Caco-2 (cell line): ENCODE results near the gene TRIM8. TPM values are rescaled to one million over a fixed set of nuclear protein-coding genes. Genes with fewer than 3 reads are reported as not detected.

Experiments
- BruUV-seq: library from RNA; stranded (reverse); fragments of 400-500 nt; replicated peaks from 2 replicates; lab custom pipeline; 2021; lab: Mats Ljungman, UMichigan
- CTCF ChIA-PET: fragments of 300-600 bp; sonication (Branson Sonifier 250); formaldehyde crosslinking; loops from one replicate; lab custom pipeline; 2022; ENCODE audit warnings: antibody characterized with exemption; lab: Charles Lee
- POLR2A ChIA-PET: fragments of 300-600 bp; sonication (Branson Sonifier 250); formaldehyde crosslinking; loops from one replicate; lab custom pipeline; 2022; ENCODE audit warnings: antibody characterized with exemption; lab: Charles Lee
- DNase-seq, 2 experiments: peaks; one replicate each; pipeline versions ENCODE4 v3.0.0 to v3.0.0-alpha.2; 2020 to 2022
- H3K27me3 ChIP-seq: replicated peaks from 2 replicates; pipeline ENCODE4 v1.6.0; 2011; ENCODE audit warnings: low read length; ENCODE audit not compliant: control insufficient read depth, insufficient read depth
- H3K36me3 ChIP-seq: 2 replicates; pipeline ENCODE4 v1.5.1; 2011; ENCODE audit warnings: low read length; ENCODE audit not compliant: control insufficient read depth, insufficient read depth
- H3K4me1 ChIP-seq: fragments of 250-450 bp; sonication (Bioruptor Pico); 2 replicates; pipeline ENCODE4 v1.5.1; 2020; ENCODE audit warnings: mild to moderate bottlenecking
- H3K4me3 ChIP-seq: 2 replicates; pipeline ENCODE4 v1.5.1; 2011; ENCODE audit warnings: low read depth, mild to moderate bottlenecking, control low read depth, low read length
- H3K9me3 ChIP-seq: fragments of 250-450 bp; sonication (Bioruptor Pico); 2 replicates; pipeline ENCODE4 v1.5.1; 2020; ENCODE audit warnings: mild to moderate bottlenecking, moderate library complexity
- H3K27ac Mint-ChIP-seq: one replicate; pipeline ENCODE4 v1.8.0; 2022; ENCODE audit warnings: mixed read lengths; ENCODE audit not compliant: unreplicated experiment
- H3K27me3 Mint-ChIP-seq: one replicate; pipeline ENCODE4 v1.8.0; 2022; ENCODE audit warnings: mixed read lengths; ENCODE audit not compliant: insufficient read depth, unreplicated experiment
- H3K36me3 Mint-ChIP-seq: one replicate; pipeline ENCODE4 v1.8.0; 2022; ENCODE audit warnings: mild to moderate bottlenecking, mixed read lengths; ENCODE audit not compliant: insufficient read depth, unreplicated experiment
- H3K4me1 Mint-ChIP-seq: one replicate; pipeline ENCODE4 v1.8.0; 2022; ENCODE audit warnings: low read depth, mixed read lengths; ENCODE audit not compliant: unreplicated experiment
- H3K4me3 Mint-ChIP-seq: one replicate; pipeline ENCODE4 v1.8.0; 2022; ENCODE audit warnings: mild to moderate bottlenecking, moderate library complexity, mixed read lengths; ENCODE audit not compliant: unreplicated experiment
- H3K9me3 Mint-ChIP-seq: one replicate; pipeline ENCODE4 v1.8.0; 2022; ENCODE audit warnings: mixed read lengths; ENCODE audit not compliant: unreplicated experiment
- intact Hi-C: fragments of 100-400 bp; cut with micrococcal nuclease; formaldehyde crosslinking; loops from one replicate; pipeline ENCODE4 v1.10.0; 2022; ENCODE audit not compliant: unreplicated experiment
- total RNA-seq: library from RNA; stranded (reverse); gene quantifications from 2 replicates; pipeline ENCODE4 v1.2.3, GENCODE V29; 2022
- TF ChIP-seq, protein P1 (sequence below), 2 experiments: fragments of 200-600 bp in 1 of 2; IDR thresholded peaks; 1 replicate in 1 of 2; 2 replicates in 1 of 2; pipeline versions ENCODE4 v1.5.1 to v1.8.0; 2011 to 2022; ENCODE audit warnings: antibody characterized with exemption in 1 of 2, control low read depth in 1 of 2, inconsistent platforms in 1 of 2, low read depth in 1 of 2, low read length in 1 of 2, mild to moderate bottlenecking in 1 of 2, moderate library complexity in 1 of 2; ENCODE audit not compliant: insufficient read depth in 1 of 2, severe bottlenecking in 1 of 2, unreplicated experiment in 1 of 2

TRIM8 gene
- total RNA-seq, 1 experiment from 2014 or later: 40.9 TPM

DNA sequence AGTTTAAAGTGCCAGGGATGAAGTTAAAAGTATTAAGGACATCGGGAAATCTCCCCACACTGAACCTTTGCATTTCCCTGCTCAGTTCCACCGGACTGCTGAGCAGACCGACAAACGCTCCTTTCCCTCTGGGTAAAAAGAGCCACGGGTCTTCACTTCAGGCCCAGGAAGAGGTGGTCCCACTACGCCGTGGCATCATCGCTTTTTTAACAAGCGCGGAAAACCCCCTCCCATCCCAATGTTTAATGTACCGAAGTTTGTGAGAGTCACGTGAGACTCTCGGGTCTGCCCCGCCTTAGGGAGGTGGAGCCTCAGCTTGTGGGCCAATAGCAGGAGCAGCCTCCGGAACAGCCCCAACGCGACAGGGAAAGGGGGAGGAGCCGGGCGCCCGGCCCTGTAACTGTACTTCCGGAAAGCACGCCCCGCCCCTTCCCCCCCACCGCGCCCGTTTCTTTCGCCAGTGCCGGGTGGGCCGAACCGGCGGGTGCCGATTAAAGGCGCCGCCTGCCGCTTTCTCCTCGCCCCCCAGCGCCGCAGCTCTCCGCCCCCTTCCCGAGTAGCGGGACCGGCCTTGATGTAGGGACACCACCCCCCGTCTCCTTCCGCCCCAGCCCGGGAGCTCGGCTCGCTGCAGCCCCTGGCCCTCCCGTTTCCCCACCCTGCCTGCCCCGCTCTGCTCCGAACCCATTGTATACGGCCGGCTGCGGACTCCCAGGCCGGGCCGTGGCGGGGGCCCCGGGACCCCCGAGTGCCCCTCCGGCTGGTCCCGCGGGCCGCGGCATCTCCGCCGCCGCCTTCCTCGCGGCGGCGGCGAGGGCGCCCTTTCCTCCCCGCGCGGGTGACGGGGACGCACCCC lies 2.2 kb upstream of the TRIM8 start:
- ChIA-PET CTCF (interaction anchor here (0.6 to 1.7 kb wide), 6 partner anchors 12 to 140 kb away, joined by 3 to 11 read pairs (median 4); partner anchors contain the start of gene ACTR1A), POLR2A (interaction anchor here (0.5 to 1.8 kb wide), 3 partner anchors 13 to 210 kb away, joined by 3 to 12 read pairs (median 5); partner anchors contain the start of genes ARL3, CUEDC2 and SFXN2)
- H3K27me3 ChIP-seq: no peaks in the 10 kb centered on the region
- Mint-ChIP-seq H3K27me3 (no peaks in the 10 kb centered on the region), H3K4me1 (peaks cover 18% of the 10 kb centered on the region), H3K27ac (peak overlapping the region; percentile 78), H3K4me3 (peak overlapping the region; percentile 92), H3K36me3 (peaks cover 23% of the 10 kb centered on the region), H3K9me3 (no peaks in the 10 kb centered on the region)
- intact Hi-C loops: loop anchor here (1.0 kb wide), 3 partner anchors 13 to 139 kb away; partner anchors contain the start of gene SUFU
- no peaks in the 10 kb centered on the region for H3K36me3 ChIP-seq
- H3K9me3 ChIP-seq: no peaks in the 10 kb centered on the region
- peaks cover 11% of the 10 kb centered on the region for H3K4me1 ChIP-seq
- DNase-seq: peak; percentile 97 to 98
- no TSS peak for BruUV-seq
- H3K4me3 ChIP-seq: peak overlapping the region; percentile 74
- TF ChIP-seq, protein P1, sequence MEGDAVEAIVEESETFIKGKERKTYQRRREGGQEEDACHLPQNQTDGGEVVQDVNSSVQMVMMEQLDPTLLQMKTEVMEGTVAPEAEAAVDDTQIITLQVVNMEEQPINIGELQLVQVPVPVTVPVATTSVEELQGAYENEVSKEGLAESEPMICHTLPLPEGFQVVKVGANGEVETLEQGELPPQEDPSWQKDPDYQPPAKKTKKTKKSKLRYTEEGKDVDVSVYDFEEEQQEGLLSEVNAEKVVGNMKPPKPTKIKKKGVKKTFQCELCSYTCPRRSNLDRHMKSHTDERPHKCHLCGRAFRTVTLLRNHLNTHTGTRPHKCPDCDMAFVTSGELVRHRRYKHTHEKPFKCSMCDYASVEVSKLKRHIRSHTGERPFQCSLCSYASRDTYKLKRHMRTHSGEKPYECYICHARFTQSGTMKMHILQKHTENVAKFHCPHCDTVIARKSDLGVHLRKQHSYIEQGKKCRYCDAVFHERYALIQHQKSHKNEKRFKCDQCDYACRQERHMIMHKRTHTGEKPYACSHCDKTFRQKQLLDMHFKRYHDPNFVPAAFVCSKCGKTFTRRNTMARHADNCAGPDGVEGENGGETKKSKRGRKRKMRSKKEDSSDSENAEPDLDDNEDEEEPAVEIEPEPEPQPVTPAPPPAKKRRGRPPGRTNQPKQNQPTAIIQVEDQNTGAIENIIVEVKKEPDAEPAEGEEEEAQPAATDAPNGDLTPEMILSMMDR (IDR thresholded peaks at IDR 0.05; ENCODE audit: insufficient read depth in 1 of 2, low read depth in 1 of 2, low read length in 1 of 2, severe bottlenecking in 1 of 2, unreplicated experiment in 1 of 2): no peak

DNA sequence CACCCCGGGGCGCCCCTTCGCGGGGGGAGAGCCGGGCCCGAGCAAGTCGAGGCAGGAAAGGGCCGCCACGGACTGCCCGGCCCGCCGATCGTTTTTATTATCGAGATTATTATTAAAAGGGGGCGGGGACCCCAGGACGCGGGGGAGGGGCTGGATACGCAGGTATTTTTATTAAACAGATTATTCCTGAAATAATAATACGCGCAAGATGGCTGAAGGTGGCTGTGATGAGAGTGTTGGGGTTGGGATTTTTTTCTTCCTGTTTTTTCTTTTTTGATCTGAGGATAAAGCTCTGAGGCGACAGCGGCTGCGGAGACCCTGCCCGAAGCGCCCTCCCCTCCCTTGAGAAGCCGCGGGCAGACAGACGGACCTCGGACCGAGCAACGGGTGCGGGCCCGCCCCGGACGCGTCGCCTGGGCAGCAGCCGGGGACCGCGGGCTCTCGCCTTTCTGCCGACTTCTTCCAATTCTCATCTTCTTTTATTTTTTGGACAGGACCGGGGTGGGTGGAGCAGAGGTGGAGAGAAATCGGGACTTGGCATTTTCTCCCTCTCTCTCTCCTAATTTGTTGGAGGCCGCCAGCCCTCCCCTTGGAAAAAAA lies 1.4 kb upstream of the TRIM8 start:
- Mint-ChIP-seq H3K9me3 (no peaks in the 10 kb centered on the region), H3K4me1 (peaks cover 18% of the 10 kb centered on the region), H3K36me3 (peaks cover 23% of the 10 kb centered on the region), H3K4me3 (peak overlapping the region; percentile 92), H3K27ac (peak overlapping the region; percentile 78), H3K27me3 (no peaks in the 10 kb centered on the region)
- intact Hi-C loops: loop anchor here (1.0 kb wide), 4 partner anchors 14 to 140 kb away; partner anchors contain the start of gene SUFU
- Histone ChIP-seq H3K4me3 (peak overlapping the region; percentile 74), H3K9me3 (no peaks in the 10 kb centered on the region), H3K36me3 (no peaks in the 10 kb centered on the region), H3K27me3 (no peaks in the 10 kb centered on the region), H3K4me1 (peaks cover 11% of the 10 kb centered on the region)
- DNase-seq: peak in 1 of 2 experiments; percentile 55
- TSS peak; percentile 33 for BruUV-seq
- POLR2A ChIA-PET: interaction anchor here (1.8 kb wide), 1 partner anchor 13 kb away, joined by 12 read pairs; no protein-coding TSS in a partner anchor
- CTCF ChIA-PET: interaction anchor here (1.3 to 1.7 kb wide), 4 partner anchors 13 to 140 kb away, joined by 4 to 11 read pairs (median 5); partner anchors contain the start of gene ACTR1A
- TF ChIP-seq, protein P1 (IDR thresholded peaks at IDR 0.05; ENCODE audit: insufficient read depth in 1 of 2, low read depth in 1 of 2, low read length in 1 of 2, severe bottlenecking in 1 of 2, unreplicated experiment in 1 of 2): no peak
